Progenitor cell of endocrine pancreas (in vitro differentiated cells): ENCODE data around the gene NNMT. TPM values are rescaled to one million over a fixed set of nuclear protein-coding genes. Genes with fewer than 3 reads are reported as not detected.

Source experiments
- DNase-seq: peaks from one replicate; pipeline ENCODE4 v3.0.0; 2021; ENCODE audit warnings: low spot score; ENCODE audit not compliant: unreplicated experiment
- H3K27ac Mint-ChIP-seq: 2 replicates; pipeline ENCODE4 v1.8.0; 2021; ENCODE audit warnings: mild to moderate bottlenecking, moderate library complexity, mixed read lengths
- H3K27me3 Mint-ChIP-seq: 2 replicates; pipeline ENCODE4 v1.8.0; 2021; ENCODE audit warnings: mixed read lengths
- H3K36me3 Mint-ChIP-seq: 2 replicates; pipeline ENCODE4 v1.8.0; 2022; ENCODE audit warnings: mixed read lengths; ENCODE audit not compliant: insufficient read depth
- H3K4me1 Mint-ChIP-seq: 2 replicates; pipeline ENCODE4 v1.8.0; 2021; ENCODE audit warnings: low read depth, mixed read lengths
- H3K4me3 Mint-ChIP-seq: 2 replicates; pipeline ENCODE4 v1.8.0; 2021; ENCODE audit warnings: low read depth, mild to moderate bottlenecking, moderate library complexity, mixed read lengths
- H3K9me3 Mint-ChIP-seq: 2 replicates; pipeline ENCODE4 v1.8.0; 2021; ENCODE audit warnings: low read depth, mixed read lengths
- total RNA-seq: library from RNA; stranded (reverse); gene quantifications from 2 replicates; pipeline ENCODE4 v1.2.1, GENCODE V29; 2021
- TF ChIP-seq, protein P1 (sequence below): fragments of 200-600 bp; sonication (generic); IDR thresholded peaks from one replicate; pipeline ENCODE4 v1.5.0; 2021; ENCODE audit warnings: antibody characterized with exemption, mild to moderate bottlenecking; ENCODE audit not compliant: unreplicated experiment

Gene NNMT
- total RNA-seq, 1 donor from 2014 or later, result 2.4 TPM

DNA sequence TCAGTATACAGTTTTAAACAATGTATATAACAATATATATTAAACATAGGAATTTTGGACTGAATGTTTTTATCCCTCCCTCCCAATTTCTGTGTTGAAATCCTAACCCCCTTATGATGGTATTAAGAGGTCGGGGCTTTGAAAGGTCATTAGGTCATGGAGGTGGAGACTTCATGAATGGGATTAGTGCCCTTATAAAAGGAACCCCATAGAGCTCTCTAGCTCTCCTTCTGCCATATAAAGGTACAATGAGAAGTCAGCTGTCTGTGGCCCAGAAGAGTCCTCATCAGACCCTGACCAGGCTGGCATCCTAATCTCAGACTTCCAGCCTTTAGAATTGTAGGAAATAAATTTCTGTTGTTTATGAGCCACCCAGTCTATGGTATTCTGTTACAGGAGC, 6.5 kb downstream of the NNMT start:
- TF ChIP-seq, protein P1, sequence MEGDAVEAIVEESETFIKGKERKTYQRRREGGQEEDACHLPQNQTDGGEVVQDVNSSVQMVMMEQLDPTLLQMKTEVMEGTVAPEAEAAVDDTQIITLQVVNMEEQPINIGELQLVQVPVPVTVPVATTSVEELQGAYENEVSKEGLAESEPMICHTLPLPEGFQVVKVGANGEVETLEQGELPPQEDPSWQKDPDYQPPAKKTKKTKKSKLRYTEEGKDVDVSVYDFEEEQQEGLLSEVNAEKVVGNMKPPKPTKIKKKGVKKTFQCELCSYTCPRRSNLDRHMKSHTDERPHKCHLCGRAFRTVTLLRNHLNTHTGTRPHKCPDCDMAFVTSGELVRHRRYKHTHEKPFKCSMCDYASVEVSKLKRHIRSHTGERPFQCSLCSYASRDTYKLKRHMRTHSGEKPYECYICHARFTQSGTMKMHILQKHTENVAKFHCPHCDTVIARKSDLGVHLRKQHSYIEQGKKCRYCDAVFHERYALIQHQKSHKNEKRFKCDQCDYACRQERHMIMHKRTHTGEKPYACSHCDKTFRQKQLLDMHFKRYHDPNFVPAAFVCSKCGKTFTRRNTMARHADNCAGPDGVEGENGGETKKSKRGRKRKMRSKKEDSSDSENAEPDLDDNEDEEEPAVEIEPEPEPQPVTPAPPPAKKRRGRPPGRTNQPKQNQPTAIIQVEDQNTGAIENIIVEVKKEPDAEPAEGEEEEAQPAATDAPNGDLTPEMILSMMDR, result no peak
- Mint-ChIP-seq H3K36me3 (peaks cover 8% of the 10 kb centered on the region), H3K4me3 (no peak overlapping the region), H3K27ac (no peak overlapping the region), H3K9me3 (peaks cover 27% of the 10 kb centered on the region), H3K27me3 (peaks cover 20% of the 10 kb centered on the region), H3K4me1 (peaks cover 6% of the 10 kb centered on the region)
- no peak for DNase-seq

DNA sequence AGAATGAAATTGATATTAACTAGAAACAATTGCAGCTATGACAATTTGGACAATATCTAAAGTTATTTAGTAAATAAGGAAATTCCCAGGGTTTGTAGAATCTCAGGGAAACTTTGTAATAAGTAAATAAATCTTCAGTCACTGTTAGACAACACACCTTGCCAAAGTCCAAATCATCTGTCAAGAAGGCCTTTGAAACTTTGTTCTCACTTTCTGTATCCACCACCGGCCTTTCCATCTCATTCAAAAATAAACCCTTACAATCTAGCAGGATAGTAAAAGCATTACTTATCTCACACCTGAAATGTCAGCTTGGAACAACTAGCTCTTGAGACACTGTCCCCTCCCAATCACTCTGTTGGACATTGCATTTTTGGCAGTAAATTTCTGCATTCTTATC, 7.9 kb downstream of the NNMT start:
- H3K4me1 Mint-ChIP-seq, result peaks cover 11% of the 10 kb centered on the region
- H3K27ac Mint-ChIP-seq, result no peak overlapping the region

DNA sequence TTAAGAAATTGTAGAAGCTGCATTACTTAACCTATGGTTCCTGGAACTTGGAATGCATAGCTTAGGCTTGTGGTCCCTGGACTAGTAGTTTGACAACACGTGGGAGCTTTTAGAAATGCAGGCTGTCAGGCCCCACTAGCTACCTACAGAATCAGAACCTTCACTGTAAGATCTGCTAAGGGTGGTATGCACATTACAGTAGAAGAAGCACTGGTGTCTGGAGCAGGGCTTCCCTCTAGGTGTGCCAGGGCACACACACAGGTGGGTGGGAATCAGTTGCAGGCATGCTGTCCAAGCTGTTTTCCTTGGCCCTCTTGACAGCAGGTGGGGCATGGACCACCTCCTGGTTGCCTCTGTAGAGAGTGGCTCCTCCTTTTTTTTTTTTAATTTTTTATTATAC, 8.8 kb downstream of the NNMT start:
- DNase-seq, result no peak
- H3K27me3 Mint-ChIP-seq, result peaks cover 34% of the 10 kb centered on the region
- H3K27ac Mint-ChIP-seq, result no peak overlapping the region
- TF ChIP-seq, protein P1, result no peak
- no peak overlapping the region for H3K4me3 Mint-ChIP-seq
- peaks cover 16% of the 10 kb centered on the region for H3K9me3 Mint-ChIP-seq
- peaks cover 11% of the 10 kb centered on the region for H3K4me1 Mint-ChIP-seq
- peaks cover 3% of the 10 kb centered on the region for H3K36me3 Mint-ChIP-seq

More for the DNA sequence above, 7.9 kb downstream of the NNMT start:
- TF ChIP-seq, protein P1, result no peak
- peaks cover 3% of the 10 kb centered on the region for H3K36me3 Mint-ChIP-seq
- peaks cover 23% of the 10 kb centered on the region for H3K9me3 Mint-ChIP-seq
- no peak overlapping the region for H3K4me3 Mint-ChIP-seq
- DNase-seq, result no peak
- peaks cover 28% of the 10 kb centered on the region for H3K27me3 Mint-ChIP-seq

DNA sequence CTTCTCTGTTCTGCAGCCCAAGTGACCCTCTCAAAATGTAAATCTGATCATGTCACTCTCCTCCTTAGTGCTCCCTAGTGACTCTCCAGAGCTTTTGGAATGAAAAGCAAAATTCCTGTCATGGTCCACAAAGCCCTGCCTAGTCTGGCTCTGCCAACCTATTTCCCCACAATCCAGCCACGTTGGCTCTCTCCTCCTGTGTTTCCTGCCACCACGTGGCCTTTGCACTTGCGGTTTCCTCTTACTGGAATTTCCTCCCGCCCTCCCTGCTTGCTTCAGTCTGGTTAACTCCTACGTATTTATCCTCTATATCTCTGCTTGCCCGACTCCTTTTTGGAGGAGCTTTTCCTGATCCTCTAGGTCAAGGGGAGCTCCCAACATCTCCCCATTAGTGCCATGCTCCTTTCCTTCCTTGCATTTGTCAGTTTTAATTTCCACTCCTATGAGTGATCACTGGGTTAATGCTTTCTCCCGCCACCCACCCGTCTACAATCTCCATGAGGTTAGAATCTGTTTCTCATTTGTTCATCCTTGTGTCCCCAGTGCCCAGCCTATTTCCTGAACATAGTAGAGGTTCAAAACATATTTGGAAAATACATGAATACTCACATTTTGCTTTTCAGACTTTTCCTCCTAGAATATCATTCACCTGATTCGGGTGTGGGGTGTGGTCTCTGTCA, 11.5 kb downstream of the NNMT start:
- H3K9me3 Mint-ChIP-seq, result no peaks in the 10 kb centered on the region
- H3K27ac Mint-ChIP-seq, result no peak overlapping the region

DNA sequence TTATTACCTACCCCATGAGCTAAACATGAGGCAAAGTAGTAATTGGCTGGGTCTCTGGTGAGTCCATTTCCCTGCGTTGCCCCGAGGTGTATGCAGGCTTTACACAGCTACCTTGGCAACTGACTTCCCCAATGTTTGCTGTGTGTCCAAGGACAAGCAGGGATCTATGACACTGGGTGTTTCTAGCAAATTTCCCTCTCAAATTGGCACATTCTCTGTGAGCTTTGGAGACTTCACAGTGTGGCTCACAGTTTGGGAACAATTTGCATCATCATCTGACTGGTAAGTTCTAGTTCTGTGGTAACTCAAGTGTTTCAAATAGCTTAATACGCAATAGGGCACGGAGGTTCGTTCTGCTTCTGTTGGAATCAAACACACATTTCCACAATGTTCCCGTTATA, 12.5 kb downstream of the NNMT start:
- Mint-ChIP-seq H3K36me3 (no peaks in the 10 kb centered on the region), H3K27me3 (peaks cover 59% of the 10 kb centered on the region), H3K9me3 (no peaks in the 10 kb centered on the region), H3K4me1 (peaks cover 11% of the 10 kb centered on the region), H3K27ac (no peak overlapping the region), H3K4me3 (no peak overlapping the region)
- TF ChIP-seq, protein P1, result no peak
- no peak for DNase-seq

More for the DNA sequence above, 11.5 kb downstream of the NNMT start:
- H3K27me3 Mint-ChIP-seq, result peaks cover 54% of the 10 kb centered on the region
- DNase-seq, result no peak
- TF ChIP-seq, protein P1, result no peak
- H3K4me3 Mint-ChIP-seq, result no peak overlapping the region
- H3K36me3 Mint-ChIP-seq, result no peaks in the 10 kb centered on the region
- H3K4me1 Mint-ChIP-seq, result peaks cover 11% of the 10 kb centered on the region
